Ishikawa (cell line): ENCODE data around the gene RAB8B.

Experiments used
- CEBPB ChIP-seq: IDR thresholded peaks from 2 replicates; pipeline ENCODE4 v1.6.1; 2012
- EGR1 ChIP-seq: IDR thresholded peaks from 2 replicates; pipeline ENCODE4 v1.6.1; 2012
- EP300 ChIP-seq: IDR thresholded peaks from 2 replicates; pipeline ENCODE4 v1.6.1; 2012; ENCODE audit warnings: borderline replicate concordance
- FOXM1 ChIP-seq: IDR thresholded peaks from 2 replicates; pipeline ENCODE4 v1.6.1; 2012; ENCODE audit warnings: low read depth, borderline replicate concordance
- NFIC ChIP-seq: IDR thresholded peaks from 2 replicates; pipeline ENCODE4 v1.6.1; 2012
- RAD21 ChIP-seq: IDR thresholded peaks from 2 replicates; pipeline ENCODE4 v1.6.1; 2012; ENCODE audit warnings: low read depth
- TAF1 ChIP-seq: IDR thresholded peaks from 2 replicates; pipeline ENCODE4 v1.6.1; 2012; ENCODE audit warnings: low read depth, mild to moderate bottlenecking
- YY1 ChIP-seq: IDR thresholded peaks from 2 replicates; pipeline ENCODE4 v1.6.1; 2012; ENCODE audit warnings: low read depth

DNA sequence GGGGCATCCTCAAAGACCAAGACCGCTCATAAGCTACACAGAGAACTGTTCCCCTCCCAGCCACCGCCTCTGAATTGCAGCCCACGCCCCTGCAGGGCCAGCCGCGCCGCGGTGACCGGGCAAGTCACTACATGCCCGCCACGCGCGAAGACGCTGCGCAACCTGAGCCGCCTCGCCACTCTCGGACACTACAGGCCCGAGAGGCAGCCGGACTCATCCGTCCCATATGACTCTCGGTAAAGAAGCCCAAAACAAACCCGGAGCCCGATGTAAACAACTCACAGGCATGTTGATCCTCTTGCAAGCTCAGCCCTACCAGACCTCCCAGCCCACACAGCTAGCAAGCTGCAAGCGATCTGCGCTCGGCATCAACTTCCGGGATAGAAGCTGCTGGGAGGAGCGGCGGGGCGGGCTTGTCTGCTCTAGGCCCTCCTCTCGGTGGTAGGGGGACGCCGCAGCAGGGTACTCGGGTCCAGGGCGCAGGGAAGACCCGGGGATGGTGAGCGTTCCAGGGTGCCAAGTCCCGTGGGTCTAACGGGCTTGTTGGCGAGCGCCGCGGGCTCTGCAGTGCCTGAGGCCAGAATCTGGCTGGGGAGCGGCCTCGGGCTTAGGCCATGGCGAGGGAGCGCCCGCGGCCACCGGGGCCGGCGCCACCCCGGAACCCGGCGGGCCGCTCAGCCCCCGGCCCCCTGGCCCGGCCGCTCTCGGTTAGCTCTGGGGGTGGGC is 32.1 kb upstream of the RAB8B start, which contains the start of gene RPS27L:
- TF ChIP-seq CEBPB = no peak; the same call in 1 of the 2 replicates
- peak; percentile 22 for TF ChIP-seq EGR1
- TF ChIP-seq NFIC = no peak
- no peak for TF ChIP-seq RAD21
- peak; percentile 95 for TF ChIP-seq TAF1
- peak; percentile 49; the same call in 1 of the 2 replicates for TF ChIP-seq YY1
- TF ChIP-seq EP300 = peak; percentile 16; the same call in 1 of the 2 replicates
- TF ChIP-seq FOXM1 = no peak
